GM12878 (cell line): ENCODE results near the gene SSR1.

Experiments used
- CEBPB ChIP-seq, 2 experiments: fragments of 150-350 bp in 1 of 2; IDR thresholded peaks; 2 replicates each; pipeline ENCODE4 v1.6.1; 2012 to 2014; ENCODE audit warnings: low read depth in 2 of 2, low read length in 2 of 2, borderline replicate concordance in 1 of 2, inconsistent platforms in 1 of 2
- EZH2 ChIP-seq: IDR thresholded peaks from 2 replicates; pipeline ENCODE4 v1.6.1; 2012; ENCODE audit warnings: low read depth, mild to moderate bottlenecking, control low read depth, inconsistent platforms, low read length, borderline replicate concordance; ENCODE audit not compliant: control insufficient read depth
- FOXM1 ChIP-seq: IDR thresholded peaks from 2 replicates; pipeline ENCODE4 v1.6.1; 2012; ENCODE audit warnings: low read depth, mild to moderate bottlenecking, inconsistent platforms, low read length, moderate library complexity
- HDAC6 ChIP-seq: fragments of 200-600 bp; sonication (generic); IDR thresholded peaks from one replicate; pipeline ENCODE4 v1.8.0; 2017; ENCODE audit warnings: antibody characterized with exemption; ENCODE audit not compliant: unreplicated experiment
- MXI1 ChIP-seq: fragments of 150-350 bp; IDR thresholded peaks from 2 replicates; pipeline ENCODE4 v1.6.1; 2011; ENCODE audit warnings: low read depth, mild to moderate bottlenecking, inconsistent platforms, low read length, improper control_type of control experiment
- POLR2A ChIP-seq: IDR thresholded peaks from 2 replicates; pipeline ENCODE4 v1.6.1; 2011; ENCODE audit warnings: low read depth, mild to moderate bottlenecking, low read length
- TAF1 ChIP-seq: IDR thresholded peaks from 2 replicates; pipeline ENCODE4 v1.6.1; 2011; ENCODE audit warnings: mild to moderate bottlenecking, low read depth, low read length, borderline replicate concordance
- ZNF24 ChIP-seq: fragments of 450-650 bp; IDR thresholded peaks from 2 replicates; pipeline ENCODE4 v1.6.1; 2017; ENCODE audit warnings: antibody characterized with exemption, mild to moderate bottlenecking
- ZNF274 ChIP-seq: IDR thresholded peaks from one replicate; pipeline ENCODE4 v1.8.0; 2011; ENCODE audit not compliant: insufficient read length, insufficient read depth
- TF ChIP-seq, protein P1 (sequence below): IDR thresholded peaks from 2 replicates; pipeline ENCODE4 v1.6.1; 2011; ENCODE audit warnings: borderline replicate concordance, low read depth, mild to moderate bottlenecking, moderate library complexity, mixed read lengths, low read length; ENCODE audit not compliant: insufficient read depth; ENCODE audit errors: extremely low read length
- TF ChIP-seq, protein P2 (sequence below): fragments of 450-650 bp; IDR thresholded peaks from 2 replicates; pipeline ENCODE4 v1.6.1; 2014; ENCODE audit warnings: mild to moderate bottlenecking

DNA sequence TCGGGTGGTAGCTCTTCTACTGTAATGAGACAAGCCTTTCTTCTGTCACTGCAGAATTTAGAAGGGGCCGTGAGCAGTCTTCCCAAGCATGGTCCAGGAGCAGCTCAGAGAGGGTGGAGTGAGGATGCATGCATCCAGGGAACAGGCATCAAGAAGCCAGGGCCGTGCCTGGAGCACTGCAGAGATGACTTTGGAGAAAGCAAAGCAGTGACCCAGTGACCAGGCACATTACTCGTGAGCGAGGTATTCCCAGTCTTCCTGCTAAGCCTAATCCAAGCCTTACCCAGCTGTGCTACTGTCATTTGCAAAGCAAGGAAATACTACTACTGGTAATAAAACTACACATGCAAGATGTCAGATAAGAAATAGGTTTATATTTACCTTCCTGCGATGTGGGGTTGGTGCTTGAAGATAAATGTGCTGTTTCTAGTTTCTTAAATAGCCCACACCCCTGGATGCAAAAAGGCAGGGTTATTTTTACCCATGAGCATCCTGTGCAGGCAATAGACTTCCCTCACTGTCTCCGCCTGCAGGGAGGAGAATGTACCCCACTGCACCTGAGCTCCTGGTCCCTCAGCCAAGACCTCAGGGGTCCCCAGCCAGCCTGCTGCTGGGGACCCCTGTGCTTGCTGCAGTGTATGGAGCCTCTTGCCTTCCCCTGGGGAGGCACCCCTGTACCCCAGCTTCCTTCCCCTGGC lies 62.9 kb downstream of the SSR1 start:
- TF ChIP-seq, protein P1, sequence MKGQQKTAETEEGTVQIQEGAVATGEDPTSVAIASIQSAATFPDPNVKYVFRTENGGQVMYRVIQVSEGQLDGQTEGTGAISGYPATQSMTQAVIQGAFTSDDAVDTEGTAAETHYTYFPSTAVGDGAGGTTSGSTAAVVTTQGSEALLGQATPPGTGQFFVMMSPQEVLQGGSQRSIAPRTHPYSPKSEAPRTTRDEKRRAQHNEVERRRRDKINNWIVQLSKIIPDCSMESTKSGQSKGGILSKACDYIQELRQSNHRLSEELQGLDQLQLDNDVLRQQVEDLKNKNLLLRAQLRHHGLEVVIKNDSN: no peak
- TF ChIP-seq POLR2A (peak; percentile 27; the same call in 1 of the 2 replicates), CEBPB (IDR thresholded peaks at IDR 0.05; ENCODE audit: borderline replicate concordance in 1 of 2, low read depth in 2 of 2, low read length in 2 of 2) (no peak), MXI1 (no peak), TAF1 (no peak), EZH2 (no peak), HDAC6 (no peak), ZNF24 (no peak), ZNF274 (no peak), FOXM1 (no peak)
- TF ChIP-seq, protein P2, sequence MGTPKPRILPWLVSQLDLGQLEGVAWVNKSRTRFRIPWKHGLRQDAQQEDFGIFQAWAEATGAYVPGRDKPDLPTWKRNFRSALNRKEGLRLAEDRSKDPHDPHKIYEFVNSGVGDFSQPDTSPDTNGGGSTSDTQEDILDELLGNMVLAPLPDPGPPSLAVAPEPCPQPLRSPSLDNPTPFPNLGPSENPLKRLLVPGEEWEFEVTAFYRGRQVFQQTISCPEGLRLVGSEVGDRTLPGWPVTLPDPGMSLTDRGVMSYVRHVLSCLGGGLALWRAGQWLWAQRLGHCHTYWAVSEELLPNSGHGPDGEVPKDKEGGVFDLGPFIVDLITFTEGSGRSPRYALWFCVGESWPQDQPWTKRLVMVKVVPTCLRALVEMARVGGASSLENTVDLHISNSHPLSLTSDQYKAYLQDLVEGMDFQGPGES: no peak
